ENCODE results near the gene KPNA4.
"Not testable (repeated sequence)": the region's sequence is repeated elsewhere in the genome, so short reads cannot be mapped to it uniquely, and the experiment has no call there.

Gene KPNA4

DNA sequence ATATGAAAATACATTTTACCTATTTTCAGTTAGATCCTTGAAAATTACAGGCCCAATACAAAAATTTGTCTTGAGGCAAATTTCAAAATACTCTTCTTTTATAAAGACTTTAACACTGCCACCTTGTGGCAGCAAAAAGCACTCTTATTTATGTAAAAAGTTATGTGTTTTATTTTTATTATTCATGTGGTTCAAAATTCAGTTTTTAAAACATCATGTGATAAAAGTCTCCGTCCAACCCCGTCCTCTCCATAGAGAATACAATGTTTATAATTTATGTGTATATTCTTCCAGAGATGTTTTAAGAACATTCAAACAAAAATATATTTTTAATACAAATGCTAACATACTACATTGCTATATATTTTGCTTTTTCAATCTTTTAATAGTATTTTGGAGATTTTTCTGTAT lies 78.9 kb downstream of the KPNA4 start:
- DNase-seq (ENCODE audit: low spot score) = peak; percentile 72

DNA sequence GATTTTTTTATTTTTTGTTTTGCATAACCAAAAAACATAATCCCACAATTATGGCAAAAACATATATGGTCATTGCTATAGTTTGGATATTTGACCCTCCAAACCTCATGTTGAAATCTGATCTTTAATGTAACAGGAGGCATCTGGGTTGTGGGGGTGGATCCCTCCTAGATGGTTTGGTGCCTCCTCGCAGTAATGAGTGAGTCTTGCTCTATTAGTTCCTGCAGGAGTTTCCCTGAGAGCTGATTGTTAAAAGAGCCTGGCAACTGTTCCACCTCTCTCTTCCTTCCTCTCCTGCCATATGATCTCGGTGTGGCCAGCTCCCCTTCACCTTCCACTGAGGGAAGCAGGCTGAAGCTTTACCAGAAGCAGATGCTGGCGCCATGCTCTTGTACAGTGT lies 82.6 kb downstream of the KPNA4 start:
- no peak for DNase-seq (ENCODE audit: low spot score)

DNA sequence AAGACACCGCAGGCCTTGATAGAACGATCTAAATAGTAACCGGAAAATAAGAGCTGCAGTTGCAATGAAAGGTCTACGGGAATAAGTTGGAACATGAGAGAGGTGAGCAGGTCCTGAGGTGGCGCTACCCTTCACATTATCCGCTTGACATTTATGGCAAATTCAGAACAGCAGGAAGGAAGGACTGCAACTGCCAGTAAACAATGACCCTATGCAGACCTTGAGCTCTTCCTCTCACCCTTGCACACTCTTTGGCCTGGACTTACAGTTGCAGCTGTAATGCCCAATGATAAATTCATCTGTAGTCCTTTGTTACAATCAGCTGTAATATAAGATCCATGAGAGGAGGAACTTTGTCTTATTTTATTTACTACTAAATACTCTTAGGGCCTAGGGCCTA lies 83.5 kb downstream of the KPNA4 start:
- no peak for DNase-seq (ENCODE audit: low spot score)

DNA sequence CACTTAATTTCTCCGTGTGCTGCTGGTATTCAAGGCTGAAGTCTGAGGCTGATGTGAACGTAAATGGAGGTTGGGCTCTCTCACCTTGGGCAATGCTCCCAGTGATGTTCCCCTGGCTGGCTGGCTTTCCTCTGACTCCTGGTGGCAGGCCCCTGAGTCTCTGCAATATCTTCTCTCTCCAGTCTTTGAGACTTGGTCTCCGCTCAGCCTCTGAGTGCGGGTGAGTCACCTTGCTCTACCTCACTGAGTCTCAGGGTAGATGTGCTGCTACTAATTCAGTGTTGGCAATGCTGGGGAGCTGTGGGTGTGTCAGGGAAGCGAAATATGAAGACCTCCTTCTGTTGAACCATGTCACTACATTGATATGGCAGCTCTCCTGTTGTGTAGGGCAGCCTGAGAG lies 84.4 kb downstream of the KPNA4 start:
- no peak for DNase-seq (ENCODE audit: low spot score)

- no peak for DNase-seq (ENCODE audit: low spot score)
These were observed 86.0 kb downstream of the KPNA4 start for GRCh38 chr3:160479376-160479775.

DNA sequence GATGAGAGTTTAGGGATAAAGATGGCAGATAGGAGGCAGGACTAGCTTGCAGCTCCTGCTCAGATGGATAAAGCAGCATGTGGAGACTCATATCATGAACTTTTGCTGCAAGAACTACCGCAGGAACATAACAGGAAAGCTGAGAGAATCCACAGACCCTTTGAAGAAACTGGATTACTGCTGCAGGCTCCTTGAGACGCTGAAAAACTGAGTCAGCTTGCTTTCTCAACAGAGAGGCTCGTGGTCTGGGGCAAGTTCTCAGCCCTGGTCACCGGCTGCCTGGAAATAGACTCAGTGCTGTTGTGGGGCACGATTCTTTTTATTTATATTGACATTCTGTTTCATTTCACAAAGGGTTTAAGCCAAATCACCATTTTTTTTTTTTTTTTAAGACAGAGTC lies 87.0 kb downstream of the KPNA4 start:
- DNase-seq (ENCODE audit: low spot score) = no peak

DNA sequence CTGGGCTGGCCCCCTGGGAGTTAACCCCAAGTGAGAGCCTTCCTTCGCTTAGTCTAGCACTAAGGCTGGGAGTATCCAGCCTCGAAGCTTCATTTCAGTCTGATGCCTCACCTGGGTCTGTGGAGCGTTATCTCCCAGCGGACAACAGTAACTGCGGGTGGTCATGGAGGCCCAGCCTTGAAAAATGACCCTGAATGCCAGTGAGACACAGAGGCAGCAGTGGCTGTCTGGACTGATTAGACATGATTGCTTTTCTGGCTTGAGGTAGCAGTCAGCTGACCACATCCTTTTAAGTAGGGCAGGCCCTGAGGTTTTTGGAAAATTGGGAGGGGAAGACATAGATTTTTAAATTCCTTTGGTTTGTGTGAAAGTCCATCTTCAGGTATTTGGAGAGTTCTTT lies 87.6 kb downstream of the KPNA4 start:
- no peak for DNase-seq (ENCODE audit: low spot score)

- DNase-seq (ENCODE audit: low spot score) = no peak
These were observed 89.5 kb downstream of the KPNA4 start for GRCh38 chr3:160475884-160476283.

- DNase-seq (ENCODE audit: low spot score) = no peak
These were observed 90.2 kb downstream of the KPNA4 start for GRCh38 chr3:160475153-160475552.

- no peak for DNase-seq (ENCODE audit: low spot score)
These were observed 90.9 kb downstream of the KPNA4 start for GRCh38 chr3:160474416-160474838.

GRCh38 chr3:160473978-160474377 lies 91.4 kb downstream of the KPNA4 start:
- DNase-seq (ENCODE audit: low spot score) = no peak

DNA sequence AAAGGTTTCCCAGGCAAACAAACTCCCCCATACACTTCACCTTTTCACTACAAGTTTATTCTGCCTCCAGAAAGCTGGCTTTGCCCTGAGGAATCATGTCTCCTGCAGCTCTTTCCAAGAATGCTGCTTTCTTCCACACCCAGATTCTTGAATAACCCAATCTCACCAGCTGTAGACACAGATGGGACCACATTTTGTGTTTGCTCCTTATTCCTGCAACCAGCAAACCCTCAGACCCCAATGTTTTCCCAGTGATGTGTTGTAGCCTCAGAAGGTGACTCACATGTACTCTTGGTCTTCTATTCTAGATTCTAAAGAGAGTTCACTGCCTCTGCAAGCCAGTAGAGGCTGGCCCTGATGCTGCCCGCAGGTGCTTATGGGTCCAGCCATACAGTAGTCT lies 92.2 kb downstream of the KPNA4 start:
- DNase-seq (ENCODE audit: low spot score) = no peak

DNA sequence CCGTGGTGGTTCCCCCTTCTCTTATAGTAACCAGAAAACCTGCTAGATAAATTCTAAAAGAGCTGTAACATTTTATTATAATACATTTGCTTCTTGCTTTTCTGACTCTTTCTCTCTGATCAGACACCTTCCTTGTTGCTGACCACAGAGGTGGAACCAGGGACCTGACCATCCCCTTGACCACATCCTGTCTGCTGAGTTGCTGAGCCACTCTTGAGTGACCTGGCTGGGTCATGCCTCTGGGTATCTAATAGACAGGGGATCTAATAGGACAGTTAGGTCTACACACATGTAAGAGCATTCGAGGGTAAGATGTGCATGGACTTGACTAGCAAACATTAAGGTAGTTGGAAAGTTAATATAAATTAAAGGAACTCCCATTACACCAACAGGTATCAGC lies 93.0 kb downstream of the KPNA4 start:
- DNase-seq (ENCODE audit: low spot score) = no peak

GRCh38 chr3:160471892-160472291 lies 93.5 kb downstream of the KPNA4 start:
- DNase-seq (ENCODE audit: low spot score) = no peak

DNA sequence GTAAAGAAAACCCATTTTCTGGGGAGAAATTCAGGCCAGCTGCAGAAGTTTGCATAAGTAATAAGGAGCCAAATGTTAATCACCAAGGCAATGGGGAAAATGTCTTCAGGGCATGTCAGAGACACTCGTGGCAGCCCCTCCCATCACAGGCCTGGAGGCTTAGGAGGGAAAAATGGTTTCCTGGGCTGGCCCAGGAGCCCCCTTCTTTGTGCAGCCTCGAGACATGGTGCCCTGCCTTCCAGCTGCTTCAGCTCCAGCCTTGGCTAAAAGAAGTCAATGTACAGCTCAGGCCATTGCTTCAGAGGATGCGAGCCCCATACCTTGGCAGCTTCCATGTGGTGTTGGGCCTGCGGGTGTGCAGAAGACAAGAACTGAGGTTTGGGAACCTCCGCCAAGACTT lies 95.2 kb downstream of the KPNA4 start:
- DNase-seq (ENCODE audit: low spot score) = no peak

DNA sequence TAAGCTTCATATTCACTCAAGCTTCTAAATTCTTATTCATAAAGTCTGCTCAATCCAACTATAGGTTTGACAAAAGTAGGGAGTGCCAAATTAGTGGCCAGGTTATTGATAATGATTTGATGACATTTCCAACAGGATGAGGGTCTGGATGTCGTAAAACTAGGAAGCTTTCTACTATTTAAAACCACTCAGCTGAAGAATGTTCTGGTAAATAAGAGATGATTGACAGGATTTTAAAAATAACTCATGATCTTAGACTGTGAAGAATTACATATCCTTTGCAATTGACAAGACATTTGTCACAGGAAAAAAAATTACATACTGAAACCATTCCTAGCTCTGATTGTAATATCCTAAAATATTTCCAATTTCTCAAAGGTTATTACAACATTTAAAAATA lies 100.4 kb downstream of the KPNA4 start:
- DNase-seq (ENCODE audit: low spot score) = no peak

DNA sequence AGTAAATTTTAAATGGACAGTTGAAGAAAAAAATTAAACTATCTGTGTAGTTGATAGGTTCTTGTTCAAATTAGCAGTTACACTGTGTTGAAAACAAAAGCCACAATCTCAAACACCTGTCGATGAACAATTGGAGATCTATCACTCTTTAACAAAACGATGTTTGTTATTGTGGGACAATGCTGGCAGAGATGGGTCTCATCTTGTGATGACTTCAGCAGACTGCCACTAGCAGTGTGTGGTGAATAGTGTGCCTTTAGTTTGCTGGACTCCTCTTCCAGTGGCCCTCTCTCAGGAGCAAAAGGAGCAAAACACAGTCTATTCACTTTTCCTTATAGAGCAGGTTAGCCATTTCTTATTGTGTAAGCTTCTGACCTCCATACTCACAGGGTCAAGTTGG lies 101.0 kb downstream of the KPNA4 start:
- peak; percentile 98 for DNase-seq (ENCODE audit: low spot score)

DNA sequence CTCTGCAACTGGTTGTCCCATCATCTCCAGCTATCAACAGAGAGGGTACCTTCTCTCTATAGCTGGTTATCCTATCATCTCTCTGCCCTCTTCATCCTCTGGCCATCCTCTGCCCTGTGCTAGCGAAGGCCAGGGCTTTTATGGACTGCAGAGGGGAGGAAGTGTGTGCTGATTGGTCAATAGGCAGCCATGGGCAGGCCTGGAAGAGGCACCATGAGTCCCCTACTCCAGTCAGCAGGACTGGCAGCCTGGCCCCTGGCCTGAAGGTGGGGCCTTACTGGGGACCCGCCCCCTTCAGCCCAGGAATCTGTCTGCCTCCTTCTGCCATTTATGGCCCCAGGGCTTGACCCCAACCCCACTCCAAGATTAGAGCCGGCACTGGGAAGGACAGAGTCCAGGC lies 105.3 kb downstream of the KPNA4 start:
- no peak for DNase-seq (ENCODE audit: low spot score)

DNA sequence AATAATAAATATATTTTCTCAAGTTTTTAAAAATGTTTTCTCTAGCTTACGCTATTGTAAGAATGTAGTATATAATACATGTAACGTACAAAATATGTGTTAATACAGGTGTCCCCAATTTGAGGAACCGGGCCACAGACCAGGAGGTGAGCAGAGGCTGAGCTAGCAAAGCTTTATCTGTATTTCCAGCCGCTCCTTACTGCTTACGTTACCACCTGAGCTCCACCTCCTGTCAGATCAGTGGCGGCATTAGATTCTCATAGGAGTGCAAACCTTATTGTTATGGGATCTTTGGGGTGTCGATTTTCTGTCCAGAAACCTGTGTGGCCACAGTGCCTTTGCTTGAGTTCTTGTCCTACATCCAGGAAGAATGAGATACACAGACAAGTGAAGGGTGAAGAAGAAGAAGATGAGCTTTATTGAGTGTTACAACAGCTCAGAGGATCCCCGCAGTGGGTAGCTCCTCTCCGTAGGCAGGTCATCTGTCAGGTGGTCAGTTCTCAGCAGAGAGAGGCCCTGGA lies 105.9 kb downstream of the KPNA4 start:
- no peak for DNase-seq (ENCODE audit: low spot score)

DNA sequence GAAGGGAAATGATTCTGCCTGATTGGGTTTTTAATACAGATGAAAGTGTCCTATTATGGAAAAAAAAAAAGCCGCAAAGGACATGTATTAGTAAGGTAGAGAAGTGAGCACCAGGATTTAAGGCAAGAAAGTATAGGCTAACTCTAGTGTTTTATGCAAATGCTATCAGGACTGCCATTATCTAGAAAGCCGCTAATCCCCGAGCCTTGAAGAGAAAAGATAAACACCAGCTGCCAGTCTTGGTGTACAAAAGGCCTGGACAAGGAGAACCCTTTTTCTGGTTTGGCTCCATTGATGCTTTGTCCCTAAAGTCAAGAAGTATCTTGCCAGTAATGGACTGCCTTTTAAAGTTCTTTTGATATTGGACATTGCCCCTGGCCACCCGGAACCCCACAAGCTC lies 107.2 kb downstream of the KPNA4 start:
- DNase-seq (ENCODE audit: low spot score) = no peak

DNA sequence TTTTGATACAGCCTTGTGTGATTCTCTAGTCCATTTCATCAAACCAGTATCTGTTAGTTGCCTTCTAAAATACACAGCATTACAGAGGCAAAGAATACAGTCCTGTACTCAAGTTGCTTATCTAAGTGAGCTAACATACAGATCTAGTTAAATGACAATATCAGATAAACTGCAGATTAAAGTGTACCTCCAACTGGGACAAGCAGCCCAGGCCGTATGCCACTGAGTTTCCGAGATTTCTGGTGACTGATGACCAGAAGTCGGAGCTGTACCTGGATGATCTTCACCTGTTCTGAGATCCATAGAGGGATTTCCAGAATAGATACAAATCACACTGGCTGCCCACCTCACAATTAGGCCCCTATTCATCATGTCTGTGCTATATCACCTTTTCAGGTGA lies 109.5 kb downstream of the KPNA4 start:
- no peak for DNase-seq (ENCODE audit: low spot score)

DNA sequence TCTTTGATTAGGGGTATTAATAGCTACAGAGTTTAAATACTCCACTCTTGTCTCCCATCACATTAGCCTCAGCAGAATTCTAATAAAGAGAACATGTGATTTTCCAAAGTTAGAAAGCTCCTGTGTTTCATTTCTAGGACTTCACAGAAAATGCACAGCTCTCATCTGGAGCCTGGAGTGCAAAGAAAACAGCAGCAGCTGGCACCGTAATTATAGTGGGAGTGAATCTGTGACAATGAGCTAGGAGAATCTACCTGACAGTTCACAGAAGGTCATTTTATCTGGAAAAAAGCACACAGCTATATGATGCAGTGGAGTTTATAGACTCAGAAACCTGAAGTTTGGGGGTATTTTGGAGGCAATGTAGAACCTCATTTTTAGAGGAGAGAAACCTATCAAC lies 110.4 kb downstream of the KPNA4 start:
- DNase-seq (ENCODE audit: low spot score) = no peak

GRCh38 chr3:160452251-160452650 lies 113.1 kb downstream of the KPNA4 start:
- not testable (repeated sequence) for DNase-seq (ENCODE audit: low spot score)

GRCh38 chr3:160451602-160452001 lies 113.8 kb downstream of the KPNA4 start:
- no peak for DNase-seq (ENCODE audit: low spot score)

DNA sequence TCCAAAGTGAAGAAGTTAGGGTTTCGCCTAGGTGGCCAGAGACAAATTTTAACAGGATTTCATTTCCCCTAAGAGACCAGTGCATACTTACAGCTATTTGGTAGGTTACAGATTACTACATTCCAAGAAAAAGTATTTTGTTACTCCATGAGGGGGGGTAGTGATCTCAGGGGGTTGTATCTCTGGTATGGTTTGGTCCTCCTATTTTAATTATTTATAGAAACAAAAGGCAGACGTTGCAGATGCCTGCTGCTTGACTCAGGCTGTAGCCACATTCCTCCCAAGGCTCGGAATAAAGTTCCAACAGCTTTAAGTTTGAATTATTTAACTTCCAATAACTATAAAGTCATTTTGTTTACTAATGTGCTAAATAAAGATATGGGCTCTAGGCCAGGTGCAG lies 114.5 kb downstream of the KPNA4 start:
- DNase-seq (ENCODE audit: low spot score) = no peak

Data from pons (tissue), 1 donor.